Mesothelial cell of epicardium (in vitro differentiated cells): ENCODE data around the gene CXCL8. TPM values are rescaled to one million over a fixed set of nuclear protein-coding genes. Genes with fewer than 3 reads are reported as not detected.

ENCODE experiments used
- DNase-seq, 2 experiments: peaks; one replicate each; pipeline ENCODE4 v3.0.0; 2021; ENCODE audit warnings: low spot score in 2 of 2; ENCODE audit not compliant: unreplicated experiment in 2 of 2
- H3K27ac Mint-ChIP-seq: 2 replicates; pipeline ENCODE4 v1.8.0; 2021; ENCODE audit warnings: mixed read lengths
- H3K27me3 Mint-ChIP-seq: 2 replicates; pipeline ENCODE4 v1.8.0; 2021; ENCODE audit warnings: low read depth, mixed read lengths
- H3K36me3 Mint-ChIP-seq: 2 replicates; pipeline ENCODE4 v1.8.0; 2021; ENCODE audit warnings: mixed read lengths
- H3K4me1 Mint-ChIP-seq: 2 replicates; pipeline ENCODE4 v1.8.0; 2021; ENCODE audit warnings: mixed read lengths
- H3K4me3 Mint-ChIP-seq: 2 replicates; pipeline ENCODE4 v1.8.0; 2021; ENCODE audit warnings: mild to moderate bottlenecking, moderate library complexity, mixed read lengths
- H3K9me3 Mint-ChIP-seq: 2 replicates; pipeline ENCODE4 v1.8.0; 2021; ENCODE audit warnings: mixed read lengths
- total RNA-seq: library from RNA; stranded (reverse); gene quantifications from 3 replicates; pipeline ENCODE4 v1.2.1, GENCODE V29; 2021
- TF ChIP-seq, protein P1 (sequence below): fragments of 200-600 bp; sonication (generic); IDR thresholded peaks from one replicate; pipeline ENCODE4 v1.5.0; 2021; ENCODE audit warnings: antibody characterized with exemption; ENCODE audit not compliant: unreplicated experiment

The CXCL8 gene
- total RNA-seq, 1 donor from 2014 or later = 8.9 TPM

DNA sequence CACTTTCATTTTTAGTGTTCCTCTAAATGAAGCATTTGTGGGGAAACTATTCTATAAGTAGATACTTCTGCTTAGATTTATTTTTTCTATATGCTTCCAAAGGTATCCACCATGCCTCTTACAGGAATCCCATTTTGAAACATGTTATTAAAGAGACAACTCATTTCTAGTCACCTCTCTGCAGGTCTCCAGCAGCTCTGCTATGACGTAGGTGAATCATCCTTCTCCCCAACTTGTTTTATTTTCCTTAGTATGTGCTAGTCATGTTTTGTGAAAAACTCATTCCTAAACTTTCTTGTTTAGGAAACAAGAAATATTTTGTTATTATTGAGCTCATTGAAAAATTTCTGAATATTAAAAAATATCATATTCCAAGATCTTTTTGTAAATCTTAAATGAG, 12.8 kb downstream of the CXCL8 start:
- Mint-ChIP-seq H3K27ac (no peak overlapping the region), H3K4me3 (no peak overlapping the region), H3K4me1 (no peaks in the 10 kb centered on the region), H3K27me3 (peaks cover 14% of the 10 kb centered on the region), H3K36me3 (no peaks in the 10 kb centered on the region), H3K9me3 (peaks cover 6% of the 10 kb centered on the region)
- no peak for DNase-seq
- TF ChIP-seq, protein P1, sequence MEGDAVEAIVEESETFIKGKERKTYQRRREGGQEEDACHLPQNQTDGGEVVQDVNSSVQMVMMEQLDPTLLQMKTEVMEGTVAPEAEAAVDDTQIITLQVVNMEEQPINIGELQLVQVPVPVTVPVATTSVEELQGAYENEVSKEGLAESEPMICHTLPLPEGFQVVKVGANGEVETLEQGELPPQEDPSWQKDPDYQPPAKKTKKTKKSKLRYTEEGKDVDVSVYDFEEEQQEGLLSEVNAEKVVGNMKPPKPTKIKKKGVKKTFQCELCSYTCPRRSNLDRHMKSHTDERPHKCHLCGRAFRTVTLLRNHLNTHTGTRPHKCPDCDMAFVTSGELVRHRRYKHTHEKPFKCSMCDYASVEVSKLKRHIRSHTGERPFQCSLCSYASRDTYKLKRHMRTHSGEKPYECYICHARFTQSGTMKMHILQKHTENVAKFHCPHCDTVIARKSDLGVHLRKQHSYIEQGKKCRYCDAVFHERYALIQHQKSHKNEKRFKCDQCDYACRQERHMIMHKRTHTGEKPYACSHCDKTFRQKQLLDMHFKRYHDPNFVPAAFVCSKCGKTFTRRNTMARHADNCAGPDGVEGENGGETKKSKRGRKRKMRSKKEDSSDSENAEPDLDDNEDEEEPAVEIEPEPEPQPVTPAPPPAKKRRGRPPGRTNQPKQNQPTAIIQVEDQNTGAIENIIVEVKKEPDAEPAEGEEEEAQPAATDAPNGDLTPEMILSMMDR = no peak

DNA sequence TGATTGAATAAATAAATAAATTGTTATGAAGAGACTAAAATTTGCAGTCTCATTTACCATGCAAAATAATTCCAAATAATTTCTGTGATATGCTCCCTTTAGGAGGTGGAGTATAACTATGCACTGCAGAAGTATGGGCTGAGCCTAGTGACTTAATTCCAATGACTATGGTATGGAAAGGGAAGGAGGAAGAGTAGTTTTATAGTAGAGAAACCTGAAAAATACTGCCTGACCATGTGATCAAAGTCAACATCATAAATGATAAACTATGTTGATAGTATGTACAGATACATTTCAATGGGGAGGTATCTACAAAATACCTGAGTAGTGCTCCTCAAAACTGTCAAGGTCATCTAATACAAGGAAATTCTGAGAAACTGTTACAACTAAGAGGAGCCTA, 14.6 kb downstream of the CXCL8 start:
- H3K36me3 Mint-ChIP-seq = no peaks in the 10 kb centered on the region
- H3K9me3 Mint-ChIP-seq = peaks cover 6% of the 10 kb centered on the region
- H3K4me1 Mint-ChIP-seq = no peaks in the 10 kb centered on the region
- H3K27ac Mint-ChIP-seq = no peak overlapping the region
- no peak for DNase-seq
- TF ChIP-seq, protein P1 = no peak
- H3K4me3 Mint-ChIP-seq = no peak overlapping the region
- peaks cover 14% of the 10 kb centered on the region for H3K27me3 Mint-ChIP-seq

DNA sequence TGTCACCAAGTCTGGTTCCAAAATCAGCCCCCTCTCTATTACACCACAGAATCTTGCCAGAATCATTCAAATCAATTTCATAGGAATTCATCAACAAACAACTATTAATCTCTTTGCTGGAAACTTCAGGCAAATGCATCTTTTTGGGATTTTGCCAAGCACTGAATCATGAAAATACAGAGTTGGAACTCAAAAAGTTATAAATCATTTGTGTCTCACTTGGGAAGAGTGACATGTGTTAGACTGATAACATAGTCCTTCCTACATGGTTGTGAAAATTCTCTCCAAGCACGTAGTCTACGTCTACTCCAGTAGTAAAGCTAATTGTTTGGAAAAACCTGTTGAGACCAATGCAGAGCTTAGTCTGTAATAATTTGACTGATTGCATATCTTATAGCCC, 19.0 kb downstream of the CXCL8 start:
- TF ChIP-seq, protein P1 = no peak
- Mint-ChIP-seq H3K27me3 (peaks cover 2% of the 10 kb centered on the region), H3K27ac (no peak overlapping the region), H3K4me3 (no peak overlapping the region), H3K4me1 (no peaks in the 10 kb centered on the region), H3K9me3 (peaks cover 2% of the 10 kb centered on the region), H3K36me3 (no peaks in the 10 kb centered on the region)
- DNase-seq = no peak

DNA sequence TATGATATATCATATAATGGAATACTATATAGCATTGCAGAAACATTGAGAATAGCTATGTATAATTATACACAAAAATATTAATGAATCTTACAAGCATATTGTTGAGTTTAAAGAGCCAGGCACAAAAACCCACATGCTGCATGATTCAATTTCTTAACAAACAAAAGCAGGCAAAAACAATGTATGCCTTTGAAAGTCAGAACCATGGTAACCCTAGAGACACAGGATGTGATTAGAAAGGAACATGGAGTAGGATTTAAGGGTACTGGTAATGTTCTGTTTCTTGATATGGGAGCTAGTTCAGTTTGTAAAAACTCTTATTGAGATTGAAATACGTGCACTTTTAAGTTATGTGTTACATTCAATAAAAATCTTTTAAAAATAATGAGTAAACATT, 21.5 kb downstream of the CXCL8 start:
- TF ChIP-seq, protein P1 = no peak
- no peak overlapping the region for H3K4me3 Mint-ChIP-seq
- no peak for DNase-seq
- H3K27ac Mint-ChIP-seq = no peak overlapping the region
- H3K4me1 Mint-ChIP-seq = no peaks in the 10 kb centered on the region
- H3K36me3 Mint-ChIP-seq = no peaks in the 10 kb centered on the region
- H3K9me3 Mint-ChIP-seq = no peaks in the 10 kb centered on the region
- peaks cover 2% of the 10 kb centered on the region for H3K27me3 Mint-ChIP-seq

DNA sequence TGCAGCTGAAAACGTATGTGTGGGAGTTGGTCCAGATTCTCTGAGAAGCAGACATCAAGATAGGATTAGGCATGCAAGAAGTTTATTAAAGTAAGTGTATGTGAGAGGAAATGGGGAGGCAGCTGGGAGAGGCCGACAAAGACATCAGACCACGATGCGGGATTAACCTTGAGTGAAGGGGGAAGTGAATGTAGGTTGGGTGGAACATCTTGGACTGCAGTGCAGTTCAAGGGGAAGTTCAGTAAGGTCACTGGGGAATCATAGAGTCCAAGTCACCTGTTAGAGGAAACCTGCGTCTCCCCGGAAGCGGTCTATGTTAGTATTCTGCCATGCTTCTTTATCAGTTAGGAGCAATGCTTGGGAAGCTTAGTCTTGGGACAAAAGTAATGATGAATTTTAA, 22.0 kb downstream of the CXCL8 start:
- no peak for DNase-seq
- H3K27me3 Mint-ChIP-seq = peaks cover 2% of the 10 kb centered on the region
- no peaks in the 10 kb centered on the region for H3K36me3 Mint-ChIP-seq

More for the DNA sequence above, 22.0 kb downstream of the CXCL8 start:
- H3K4me1 Mint-ChIP-seq = no peaks in the 10 kb centered on the region
- H3K9me3 Mint-ChIP-seq = no peaks in the 10 kb centered on the region
- no peak overlapping the region for H3K27ac Mint-ChIP-seq
- no peak overlapping the region for H3K4me3 Mint-ChIP-seq
- TF ChIP-seq, protein P1 = no peak
